GM18499 (cell line): ENCODE measurements around the gene BCAS3.
"Not testable (repeated sequence)": the region's sequence is repeated elsewhere in the genome, so short reads cannot be mapped to it uniquely, and the experiment has no call there.

ENCODE experiments used
- ATAC-seq: cut with Tn5 transposase; IDR thresholded peaks from one replicate; pipeline ENCODE4 v1.9.1; 2021; ENCODE audit warnings: moderate number of reproducible peaks; ENCODE audit not compliant: insufficient read depth, unreplicated experiment

Gene BCAS3

DNA sequence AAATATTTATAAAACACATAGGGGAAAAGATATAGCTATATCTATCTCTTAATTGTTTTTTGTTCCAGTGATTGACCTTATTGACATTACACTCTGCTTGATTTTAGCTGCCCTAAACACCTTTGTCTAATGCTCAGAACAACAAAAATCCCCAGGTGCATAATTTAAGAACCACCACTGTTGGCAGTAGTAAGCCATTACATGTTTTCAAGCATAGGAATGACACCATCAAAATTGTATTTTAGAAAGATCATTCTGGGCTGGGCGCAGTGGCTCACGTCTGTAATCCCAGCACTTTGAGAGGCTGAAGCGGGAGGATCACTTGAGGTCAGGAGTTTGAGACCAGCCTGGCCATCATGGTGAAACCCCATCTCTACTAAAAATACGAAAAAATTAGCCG is 364.7 kb downstream of the BCAS3 start:
- ATAC-seq: not testable (repeated sequence)

DNA sequence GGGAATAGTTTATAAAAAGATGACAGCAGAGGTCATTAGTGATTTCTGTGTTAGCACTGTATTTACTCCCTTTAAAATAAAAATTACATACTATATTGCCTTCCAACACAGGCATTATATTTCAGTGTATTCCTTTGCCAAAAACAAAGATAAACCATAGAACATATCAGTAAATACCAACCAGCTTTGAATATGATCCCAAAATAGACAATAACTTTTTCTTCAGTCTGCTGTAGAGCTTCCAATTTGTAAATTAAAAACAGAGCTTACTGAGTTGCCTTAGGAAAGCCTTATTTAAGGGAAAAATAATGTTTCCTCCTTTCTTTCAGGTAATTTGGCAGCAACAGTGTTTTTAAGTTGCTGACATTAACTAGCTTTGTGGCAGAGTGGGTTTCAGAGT is 369.9 kb downstream of the BCAS3 start:
- ATAC-seq: no peak

- ATAC-seq: no peak
Observed at GRCh38 chr17:61048376-61049106, 370.9 kb downstream of the BCAS3 start.

DNA sequence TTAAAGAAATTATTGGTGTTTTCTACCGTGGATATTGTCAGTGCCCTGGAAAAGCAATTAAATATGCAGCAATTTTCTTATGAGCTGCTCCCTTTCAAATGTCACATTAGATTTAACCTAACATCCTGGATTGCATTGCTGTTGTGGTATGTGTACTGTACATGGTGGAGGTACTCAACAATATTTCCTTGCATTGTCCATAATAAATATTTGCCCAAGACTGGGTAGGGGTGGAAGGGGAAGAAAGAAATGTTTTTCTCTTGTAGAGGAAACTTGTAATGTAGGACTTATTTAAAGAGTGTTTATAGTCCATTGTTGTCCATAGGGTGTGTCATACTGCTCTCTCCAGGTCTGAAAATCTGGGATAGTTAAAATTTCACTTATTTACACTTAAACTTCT is 375.8 kb downstream of the BCAS3 start:
- ATAC-seq: no peak

- no peak for ATAC-seq
Observed at GRCh38 chr17:61054436-61054835, 376.8 kb downstream of the BCAS3 start.

GRCh38 chr17:61057257-61057656 is 379.6 kb downstream of the BCAS3 start:
- no peak for ATAC-seq

DNA sequence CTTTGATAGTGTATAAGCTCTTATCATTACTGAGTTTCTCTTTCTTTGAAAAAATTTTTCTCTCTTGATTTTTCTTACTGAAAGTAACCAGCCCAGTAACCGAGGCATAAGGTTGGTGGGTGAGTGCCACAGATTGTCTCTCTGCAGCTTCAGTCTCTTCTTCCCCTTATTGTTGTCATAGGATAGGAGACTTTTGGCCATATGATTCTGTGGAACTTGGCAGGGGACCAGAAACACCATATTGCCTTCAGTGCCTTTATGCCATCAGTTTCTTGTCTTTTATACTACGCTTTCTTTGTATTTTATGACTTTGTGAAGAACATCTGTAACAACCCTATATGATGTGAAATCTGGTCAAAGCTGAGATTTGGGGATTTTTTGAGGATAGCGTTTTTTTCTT is 380.4 kb downstream of the BCAS3 start:
- no peak for ATAC-seq

GRCh38 chr17:61063528-61063927 is 385.9 kb downstream of the BCAS3 start:
- ATAC-seq: no peak

- no peak for ATAC-seq
Observed at GRCh38 chr17:61064087-61064951, 386.7 kb downstream of the BCAS3 start.

DNA sequence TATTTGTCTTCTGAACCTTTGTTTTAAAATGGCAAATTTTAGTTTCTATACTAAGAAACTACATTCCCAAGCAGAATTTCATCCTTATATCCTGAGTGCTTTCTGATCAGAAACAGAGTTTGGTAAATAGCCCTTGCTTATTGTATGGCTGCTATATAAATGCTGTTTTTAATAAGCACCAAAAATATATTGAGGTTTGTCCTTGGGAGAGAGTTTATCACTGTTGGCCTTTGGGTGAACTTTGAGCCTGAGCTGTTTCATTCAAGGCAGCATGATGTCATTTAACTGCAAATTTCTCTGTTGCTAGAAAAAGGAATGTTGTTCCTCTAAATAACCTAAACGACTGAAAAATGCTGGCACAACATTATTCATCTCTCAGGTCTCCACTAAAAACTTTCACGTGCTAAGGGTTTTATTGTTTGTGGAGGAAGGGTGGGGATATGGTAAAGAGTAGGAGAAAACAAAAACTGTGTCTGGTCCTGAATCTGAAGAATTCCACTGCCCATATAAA is 387.7 kb downstream of the BCAS3 start:
- ATAC-seq: no peak

GRCh38 chr17:61066062-61066461 is 388.4 kb downstream of the BCAS3 start:
- ATAC-seq: no peak

GRCh38 chr17:61070649-61071048 is 393.0 kb downstream of the BCAS3 start:
- ATAC-seq: no peak

DNA sequence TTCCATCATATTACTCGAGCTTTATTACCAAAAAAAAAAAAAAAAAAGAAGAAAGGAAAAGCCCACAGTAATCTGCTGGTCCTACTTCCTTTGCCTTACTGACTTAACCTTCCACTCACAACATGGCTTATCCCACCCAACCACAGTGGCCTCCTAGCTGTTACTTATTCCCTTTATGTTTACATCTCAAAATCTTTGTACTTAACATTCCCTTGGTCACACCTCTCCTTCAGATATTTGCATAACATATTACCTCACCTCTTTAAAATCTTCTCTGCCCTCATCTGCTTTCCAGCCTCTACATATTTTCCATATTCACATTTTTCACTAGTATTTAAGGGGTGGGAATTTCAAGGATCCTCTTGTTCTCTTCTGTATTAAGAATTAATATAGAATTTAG is 395.0 kb downstream of the BCAS3 start:
- ATAC-seq: no peak

DNA sequence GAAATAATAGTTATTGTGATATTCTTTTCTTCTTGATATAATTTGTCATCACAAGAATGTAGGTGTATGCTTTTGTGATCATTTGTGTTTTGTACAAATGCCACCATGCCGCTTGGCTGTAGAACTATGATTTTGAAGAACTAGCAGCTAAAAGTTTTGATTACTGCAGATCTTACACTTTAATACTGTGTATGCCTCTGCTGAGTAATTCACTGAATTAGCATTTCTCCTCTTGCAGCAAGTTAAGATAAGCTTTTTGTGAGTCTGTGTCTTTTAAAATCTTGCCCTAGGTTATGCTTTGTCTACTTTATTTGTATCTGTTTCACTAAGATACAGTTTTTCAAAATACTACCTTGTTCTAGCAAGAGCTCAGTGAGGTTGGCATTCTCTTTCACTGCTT is 395.5 kb downstream of the BCAS3 start:
- ATAC-seq: no peak

DNA sequence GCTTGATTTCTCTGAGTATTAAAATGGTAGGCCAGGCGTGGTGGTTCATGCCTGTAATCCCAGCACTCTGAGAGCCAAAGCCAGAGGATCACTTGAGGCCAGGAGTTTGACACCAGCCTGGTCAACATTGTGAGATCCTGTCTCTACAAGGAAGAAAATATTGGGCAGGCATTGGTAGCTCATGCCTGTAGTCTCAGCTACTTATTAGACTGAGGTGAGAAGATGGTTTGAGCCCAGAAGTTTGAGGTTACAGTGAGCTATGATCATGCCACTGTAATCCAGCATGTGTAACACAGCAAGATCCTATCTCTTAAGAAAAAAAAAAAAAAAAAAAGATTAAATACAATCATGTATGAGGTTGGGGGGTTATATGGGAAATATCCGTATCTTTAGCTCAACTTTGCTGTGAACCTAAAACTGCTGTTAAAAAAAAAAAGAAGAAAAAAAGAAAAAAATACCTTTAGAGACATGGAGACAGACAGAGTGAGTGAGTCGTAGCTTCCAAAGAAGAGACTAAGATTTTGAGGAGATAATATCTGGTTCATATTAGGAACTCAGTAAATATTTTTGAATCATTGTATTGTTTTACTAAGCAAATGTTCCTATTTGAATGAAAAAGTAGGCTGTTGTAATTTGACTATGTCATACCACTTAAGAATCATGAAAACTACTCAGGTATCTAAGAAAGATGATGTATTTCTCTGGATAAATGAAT is 396.3 kb downstream of the BCAS3 start:
- ATAC-seq: no peak

DNA sequence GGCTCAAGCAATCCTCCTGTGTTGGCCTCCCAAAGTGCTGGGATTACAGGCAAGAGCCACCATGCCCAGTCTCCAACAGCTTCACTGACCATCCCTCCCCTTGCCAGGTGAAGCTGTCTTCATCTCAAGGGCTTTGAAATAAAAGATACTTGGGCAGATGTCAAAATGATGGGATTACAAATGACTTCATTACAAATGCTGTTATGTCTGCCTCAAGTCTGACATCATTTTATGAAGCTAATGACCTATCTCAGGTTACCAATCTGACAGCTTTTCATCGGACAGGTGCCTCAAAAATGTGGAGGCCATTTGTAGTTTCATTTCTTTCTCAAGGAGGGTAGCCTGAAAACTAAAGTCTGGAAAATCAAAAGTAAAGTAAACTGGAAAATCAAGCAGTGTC is 398.3 kb downstream of the BCAS3 start:
- ATAC-seq: no peak

DNA sequence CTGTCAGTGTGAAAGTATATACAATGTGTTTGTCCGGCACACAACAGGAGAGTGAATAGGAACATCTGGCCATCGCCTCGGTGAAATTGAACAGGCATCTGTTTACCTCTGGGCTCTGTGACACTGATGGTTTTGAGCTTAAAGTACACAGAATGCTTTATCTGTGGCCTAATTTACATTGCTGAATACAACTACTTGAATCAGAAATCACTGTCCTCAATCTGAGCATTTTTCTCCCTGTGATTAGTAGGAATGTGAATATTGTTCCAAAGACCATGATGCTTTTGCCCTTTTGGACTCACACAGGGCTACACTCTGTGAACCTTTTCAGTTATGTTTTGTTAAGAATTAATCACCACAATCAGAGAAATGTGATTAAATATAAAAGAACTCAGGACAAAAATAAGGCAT is 399.0 kb downstream of the BCAS3 start:
- no peak for ATAC-seq

DNA sequence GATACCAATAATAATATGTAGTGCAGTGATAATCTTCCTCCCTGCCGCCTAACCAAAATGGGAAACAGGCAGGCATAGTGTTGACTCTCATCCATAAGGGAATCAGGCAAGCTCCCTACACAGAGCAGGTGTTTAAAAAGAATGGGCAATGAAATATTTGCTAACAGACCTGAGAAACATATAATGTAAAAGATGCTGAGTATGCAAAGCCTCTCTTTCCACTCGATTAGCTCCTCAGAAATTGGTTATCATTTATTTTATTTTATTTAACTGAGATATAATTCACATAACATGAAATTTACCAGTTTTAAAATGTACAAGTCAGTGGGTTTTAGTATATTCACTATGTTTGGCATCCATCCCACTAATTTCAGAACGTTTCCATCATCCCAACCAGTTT is 404.3 kb downstream of the BCAS3 start:
- ATAC-seq: no peak

DNA sequence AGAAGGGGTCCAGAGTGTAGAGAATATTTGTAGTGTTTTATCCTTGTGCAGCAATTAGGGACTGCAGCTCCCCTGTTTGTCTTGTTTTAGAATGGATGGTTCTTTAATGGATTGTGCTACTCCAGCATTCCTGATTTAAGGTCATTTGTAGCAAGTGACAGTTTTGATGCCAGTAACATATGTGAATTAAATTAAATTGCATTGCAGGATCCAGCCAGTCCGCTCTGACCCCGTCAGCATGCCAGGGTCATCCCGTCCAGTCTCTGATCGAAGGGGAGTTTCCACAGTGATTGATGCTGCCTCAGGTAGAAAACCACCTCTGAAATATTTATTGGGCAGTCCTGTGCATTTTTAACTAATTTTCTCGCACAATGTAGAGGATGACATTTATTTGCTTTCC is 406.6 kb downstream of the BCAS3 start:
- no peak for ATAC-seq

GRCh38 chr17:61087024-61087423 is 409.4 kb downstream of the BCAS3 start:
- ATAC-seq: no peak

DNA sequence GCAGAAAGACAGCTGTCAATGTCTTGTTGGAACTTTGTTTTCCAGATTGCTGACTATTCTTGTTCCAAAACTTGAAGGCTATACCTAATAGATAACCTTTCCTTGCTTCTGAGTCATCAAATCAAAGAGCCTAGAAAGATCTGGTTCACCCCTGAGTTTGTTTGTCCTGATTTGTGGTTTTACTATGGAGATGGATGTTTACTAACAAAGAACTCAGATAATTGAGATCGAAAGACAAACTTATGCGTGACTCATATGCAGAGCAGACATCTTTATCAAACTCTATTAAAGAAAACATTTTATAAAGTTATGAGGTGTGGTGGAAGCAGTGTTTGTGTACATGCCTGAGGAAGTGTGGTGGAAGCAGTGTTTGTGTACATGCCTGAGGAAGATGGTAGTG is 410.9 kb downstream of the BCAS3 start:
- ATAC-seq: no peak
